SK-N-SH (cell line): ENCODE measurements around the gene THOC2. TPM values are rescaled to one million over a fixed set of nuclear protein-coding genes. Genes with fewer than 3 reads are reported as not detected.

Source experiments
- CTCF ChIA-PET: fragments of 300-600, 350-600 bp; formaldehyde crosslinking; extraction: SDS; loops from one replicate; lab custom pipeline; 2021; lab: Yijun Ruan, JAX
- POLR2A ChIA-PET: fragments of 350-600 bp; sonication (Branson Sonifier 250); formaldehyde crosslinking; extraction: SDS; loops from one replicate; lab custom pipeline; 2020; ENCODE audit warnings: antibody characterized with exemption, inconsistent platforms; lab: Yijun Ruan, JAX
- DNase-seq: peaks from one replicate; pipeline ENCODE4 v3.0.0; 2012
- H2AFZ ChIP-seq: fragments of 200-600 bp; sonication (generic); 2 replicates; pipeline ENCODE4 v1.8.1; 2016; ENCODE audit warnings: antibody characterized with exemption, mild to moderate bottlenecking, low read depth
- H3F3A ChIP-seq: fragments of 200-600 bp; sonication (generic); replicated peaks from 2 replicates; pipeline ENCODE3; 2016; ENCODE audit warnings: antibody characterized with exemption, mild to moderate bottlenecking; ENCODE audit not compliant: insufficient read depth
- H3K27ac ChIP-seq, 2 experiments: fragments of 200-500 bp in 1 of 2; fragments of 200-600 bp in 1 of 2; sonication (Bioruptor generic) in 1 of 2; sonication (generic), shearing (Covaris generic) in 1 of 2; 2 replicates each; pipeline versions ENCODE4 v1.5.1 to v1.6.1; 2014 to 2016; ENCODE audit warnings: low read depth in 2 of 2, inconsistent platforms in 1 of 2, low read length in 1 of 2, mild to moderate bottlenecking in 1 of 2, mixed read lengths in 1 of 2
- H3K27me3 ChIP-seq: fragments of 200-600 bp; sonication (generic), shearing (Covaris generic); 2 replicates; pipeline ENCODE4 v1.6.1; 2016; ENCODE audit warnings: mixed run types; ENCODE audit not compliant: insufficient read depth
- H3K36me3 ChIP-seq, 2 experiments: fragments of 200-500 bp in 1 of 2; fragments of 200-600 bp in 1 of 2; sonication (Bioruptor generic) in 1 of 2; sonication (generic) in 1 of 2; replicated peaks in 1 of 2; 2 replicates each; pipeline versions ENCODE3 to v1.5.1; 2014 to 2016; ENCODE audit warnings: low read length in 1 of 2, mild to moderate bottlenecking in 1 of 2; ENCODE audit not compliant: insufficient read depth in 2 of 2, control insufficient read depth in 1 of 2
- H3K4me1 ChIP-seq, 2 experiments: fragments of 200-500 bp in 1 of 2; fragments of 200-600 bp in 1 of 2; sonication (Bioruptor generic) in 1 of 2; sonication (generic), shearing (Covaris generic) in 1 of 2; 2 replicates each; pipeline versions ENCODE4 v1.5.1 to v1.6.1; 2014 to 2016; ENCODE audit warnings: low read depth in 1 of 2, low read length in 1 of 2, mixed run types in 1 of 2; ENCODE audit not compliant: insufficient read depth in 2 of 2, control insufficient read depth in 1 of 2
- H3K4me2 ChIP-seq: fragments of 200-600 bp; sonication (generic), shearing (Covaris generic); 2 replicates; pipeline ENCODE4 v1.6.1; 2017; ENCODE audit warnings: mixed run types
- H3K4me3 ChIP-seq, 2 experiments: fragments of 200-500 bp in 1 of 2; fragments of 200-600 bp in 1 of 2; sonication (Bioruptor generic) in 1 of 2; sonication (generic), shearing (Covaris generic) in 1 of 2; 2 replicates each; pipeline versions ENCODE4 v1.5.1 to v1.8.1; 2014 to 2016; ENCODE audit warnings: low read depth in 2 of 2, inconsistent platforms in 1 of 2, low read length in 1 of 2, mild to moderate bottlenecking in 1 of 2, mixed read lengths in 1 of 2, moderate library complexity in 1 of 2
- H3K79me2 ChIP-seq: fragments of 200-600 bp; sonication (generic); 2 replicates; pipeline ENCODE4 v1.8.1; 2017; ENCODE audit warnings: mild to moderate bottlenecking; ENCODE audit not compliant: insufficient read depth
- H3K9ac ChIP-seq: fragments of 200-600 bp; sonication (generic); 2 replicates; pipeline ENCODE4 v1.6.1; 2017; ENCODE audit warnings: mixed run types
- H3K9me2 ChIP-seq: fragments of 200-600 bp; sonication (generic); 2 replicates; pipeline ENCODE4 v1.6.1; 2017; ENCODE audit warnings: mixed run types
- H3K9me3 ChIP-seq: fragments of 200-600 bp; sonication (generic); 2 replicates; pipeline ENCODE4 v1.6.1; 2017; ENCODE audit warnings: mixed run types, mild to moderate bottlenecking, moderate library complexity
- H4K20me1 ChIP-seq: fragments of 200-600 bp; sonication (generic); 2 replicates; pipeline ENCODE4 v1.6.1; 2017; ENCODE audit warnings: mild to moderate bottlenecking, mixed run types; ENCODE audit not compliant: insufficient read depth
- CHD2 ChIP-seq: fragments of 150-350 bp; IDR thresholded peaks from 2 replicates; pipeline ENCODE4 v1.6.1; 2018; ENCODE audit warnings: low read length; ENCODE audit not compliant: partially characterized antibody
- EP300 ChIP-seq, 2 experiments: IDR thresholded peaks; 2 replicates each; pipeline versions ENCODE4 v1.4.0 to v1.6.1; 2012; ENCODE audit warnings: borderline replicate concordance in 1 of 2, low read depth in 1 of 2, low read length in 1 of 2
- FOXJ3 ChIP-seq: sonication (generic); formaldehyde crosslinking; IDR thresholded peaks from 2 replicates; pipeline ENCODE4 v1.5.1; 2020; ENCODE audit warnings: mild to moderate bottlenecking, missing genetic modification reagents
- FOXM1 ChIP-seq: IDR thresholded peaks from 2 replicates; pipeline ENCODE4 v1.4.0; 2012; ENCODE audit warnings: low read depth, mild to moderate bottlenecking
- GABPA ChIP-seq: IDR thresholded peaks from 2 replicates; pipeline ENCODE4 v1.4.0; 2012; ENCODE audit warnings: low read depth, mild to moderate bottlenecking
- JUND ChIP-seq: IDR thresholded peaks from 2 replicates; pipeline ENCODE4 v1.4.0; 2012
- MXI1 ChIP-seq: IDR thresholded peaks from 2 replicates; pipeline ENCODE4 v1.6.1; 2012; ENCODE audit warnings: mild to moderate bottlenecking, low read depth, low read length, improper control_type of control experiment
- NFIC ChIP-seq: IDR thresholded peaks from 2 replicates; pipeline ENCODE4 v1.4.0; 2012; ENCODE audit warnings: borderline replicate concordance
- PBX3 ChIP-seq: IDR thresholded peaks from 2 replicates; pipeline ENCODE4; 2012
- RAD21 ChIP-seq: IDR thresholded peaks from 2 replicates; pipeline ENCODE4 v1.6.1; 2012; ENCODE audit warnings: mild to moderate bottlenecking, low read length
- RCOR1 ChIP-seq: fragments of 150-350 bp; IDR thresholded peaks from 2 replicates; pipeline ENCODE4 v1.6.1; 2017; ENCODE audit warnings: antibody characterized with exemption, low read length
- REST ChIP-seq: IDR thresholded peaks from 2 replicates; pipeline ENCODE4 v1.6.1; 2012; ENCODE audit warnings: mild to moderate bottlenecking, low read depth, low read length, moderate library complexity
- SIN3A ChIP-seq: IDR thresholded peaks from 2 replicates; pipeline ENCODE4 v1.6.1; 2012; ENCODE audit warnings: low read depth, mild to moderate bottlenecking, low read length, moderate library complexity, borderline replicate concordance
- SMC3 ChIP-seq: IDR thresholded peaks from 2 replicates; pipeline ENCODE4 v1.6.1; 2012; ENCODE audit warnings: low read depth, low read length, improper control_type of control experiment
- TAF1 ChIP-seq: IDR thresholded peaks from 2 replicates; pipeline ENCODE4 v1.6.1; 2012; ENCODE audit warnings: low read depth, mild to moderate bottlenecking, low read length, moderate library complexity, borderline replicate concordance
- TCF12 ChIP-seq: IDR thresholded peaks from 2 replicates; pipeline ENCODE4 v1.4.0; 2012
- TEAD4 ChIP-seq: IDR thresholded peaks from 2 replicates; pipeline ENCODE4 v1.4.0; 2012; ENCODE audit warnings: mild to moderate bottlenecking, borderline replicate concordance; ENCODE audit not compliant: insufficient read depth
- USF1 ChIP-seq: IDR thresholded peaks from 2 replicates; pipeline ENCODE4 v1.4.0; 2012; ENCODE audit warnings: low read depth, borderline replicate concordance
- USF2 ChIP-seq: fragments of 150-350 bp; IDR thresholded peaks from 2 replicates; pipeline ENCODE4 v1.6.1; 2017; ENCODE audit warnings: antibody characterized with exemption, low read length, low read depth, borderline replicate concordance
- WGBS: methylation state at CpG from one replicate; pipeline ENCODE4 v1.1.6; 2017; ENCODE audit warnings: low lambda C conversion rate; 5-methylcytosine and 5-hydroxymethylcytosine counted together
- polyA plus RNA-seq, 3 experiments: library from polyadenylated mRNA; depleted of rRNA; stranded (reverse); fragments of >200 nt; gene quantifications; 2 replicates each; pipeline ENCODE4 v1.2.3, GENCODE V29; 2012

THOC2 gene
- polyA plus RNA-seq, 1 of the 3 experiments (the other 2 are of a cell fraction): 26.7 TPM

- H4K20me1 ChIP-seq: no peaks in the 10 kb centered on the region
- H3K79me2 ChIP-seq: no peaks in the 10 kb centered on the region
- H3K27ac ChIP-seq: no peak overlapping the region
- no peaks in the 10 kb centered on the region for H3K9me2 ChIP-seq
- H3K27me3 ChIP-seq: no peaks in the 10 kb centered on the region
- H3K9me3 ChIP-seq: no peaks in the 10 kb centered on the region
- no peaks in the 10 kb centered on the region for H3K36me3 ChIP-seq
- H3K4me2 ChIP-seq: no peak overlapping the region
- H2AFZ ChIP-seq: no peak overlapping the region
- no peak overlapping the region for H3K4me3 ChIP-seq
- POLR2A ChIA-PET: no interaction called here
- no peak overlapping the region for H3K9ac ChIP-seq
- WGBS: 49% methylated on average over 3 of the region's 3 CpGs
- H3K4me1 ChIP-seq: no peaks in the 10 kb centered on the region
- DNase-seq: no peak
- TF ChIP-seq TEAD4 (no peak), NFIC (no peak), FOXM1 (no peak), USF1 (no peak), TAF1 (no peak), SIN3A (no peak), RAD21 (no peak), EP300 (IDR thresholded peaks at IDR 0.05; ENCODE audit: borderline replicate concordance in 1 of 2, low read depth in 1 of 2, low read length in 1 of 2) (no peak), PBX3 (no peak), JUND (no peak), FOXJ3 (CRISPR knock-in tag) (no peak), REST (no peak), GABPA (no peak), RCOR1 (no peak)
- H3F3A ChIP-seq: peaks cover 5% of the 10 kb centered on the region
- CTCF ChIA-PET: no interaction called here
These were observed 7.7 kb upstream of the THOC2 start for GRCh38 chrX:123740536-123740935.

GRCh38 chrX:123740006-123740405 lies 7.2 kb upstream of the THOC2 start:
- ChIA-PET POLR2A (no interaction called here), CTCF (no interaction called here)
- H2AFZ ChIP-seq: no peak overlapping the region
- H3K4me2 ChIP-seq: no peak overlapping the region
- DNase-seq: no peak
- no peak overlapping the region for H3K4me3 ChIP-seq
- no peaks in the 10 kb centered on the region for H3K9me2 ChIP-seq
- no peak for TF ChIP-seq MXI1
- no peak for TF ChIP-seq FOXJ3 (CRISPR knock-in tag)
- TF ChIP-seq TCF12: no peak
- no peak for TF ChIP-seq SMC3
- no peak for TF ChIP-seq USF2
- TF ChIP-seq CHD2: no peak
- no peak for TF ChIP-seq NFIC
- no peaks in the 10 kb centered on the region for H3K27me3 ChIP-seq
- no peaks in the 10 kb centered on the region for H3K4me1 ChIP-seq
- H3F3A ChIP-seq: peaks cover 5% of the 10 kb centered on the region
- no peaks in the 10 kb centered on the region for H4K20me1 ChIP-seq
- no peak overlapping the region for H3K27ac ChIP-seq
- H3K36me3 ChIP-seq: no peaks in the 10 kb centered on the region
- H3K9me3 ChIP-seq: no peaks in the 10 kb centered on the region
- no peaks in the 10 kb centered on the region for H3K79me2 ChIP-seq
- no peak overlapping the region for H3K9ac ChIP-seq
- WGBS: 45% methylated on average over 1 of the region's 1 CpG
